Measurements from ENCODE around the gene DDIT4. TPM values are rescaled to one million over a fixed set of nuclear protein-coding genes. Genes with fewer than 3 reads are reported as not detected.

Gene DDIT4
- total and polyA plus RNA-seq, 9 of the 15 experiments (the other 6 are each of a cell fraction or from before 2014, with no cell fraction given) = 8.2 to 675 (median 159) TPM

DNA sequence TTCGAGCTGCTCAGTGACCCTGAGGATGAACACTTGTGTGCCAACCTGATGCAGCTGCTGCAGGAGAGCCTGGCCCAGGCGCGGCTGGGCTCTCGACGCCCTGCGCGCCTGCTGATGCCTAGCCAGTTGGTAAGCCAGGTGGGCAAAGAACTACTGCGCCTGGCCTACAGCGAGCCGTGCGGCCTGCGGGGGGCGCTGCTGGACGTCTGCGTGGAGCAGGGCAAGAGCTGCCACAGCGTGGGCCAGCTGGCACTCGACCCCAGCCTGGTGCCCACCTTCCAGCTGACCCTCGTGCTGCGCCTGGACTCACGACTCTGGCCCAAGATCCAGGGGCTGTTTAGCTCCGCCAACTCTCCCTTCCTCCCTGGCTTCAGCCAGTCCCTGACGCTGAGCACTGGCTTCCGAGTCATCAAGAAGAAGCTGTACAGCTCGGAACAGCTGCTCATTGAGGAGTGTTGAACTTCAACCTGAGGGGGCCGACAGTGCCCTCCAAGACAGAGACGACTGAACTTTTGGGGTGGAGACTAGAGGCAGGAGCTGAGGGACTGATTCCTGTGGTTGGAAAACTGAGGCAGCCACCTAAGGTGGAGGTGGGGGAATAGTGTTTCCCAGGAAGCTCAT is 1.1 kb downstream of the DDIT4 start (continued):
- TF ChIP-seq AFF1 (IDR thresholded peaks at IDR 0.05; ENCODE audit: low read depth in 1 of 2, partially characterized antibody in 2 of 2) (peak in 1 of 2 experiments; percentile 57), MECOM (CRISPR knock-in tag; IDR thresholded peaks at IDR 0.05) (no peak; the same call in 1 of the 2 replicates), ESRRB (CRISPR knock-in tag; IDR thresholded peaks at IDR 0.05; ENCODE audit: borderline replicate concordance) (no peak), KDM4B (IDR thresholded peaks at IDR 0.05; ENCODE audit: borderline replicate concordance in 2 of 2, low read depth in 1 of 2) (no peak), PHF21A (IDR thresholded peaks at IDR 0.05; ENCODE audit: borderline replicate concordance, low read depth) (no peak), ZNF584 (CRISPR knock-in tag; IDR thresholded peaks at IDR 0.05; ENCODE audit: low read depth) (no peak), SETDB1 (IDR thresholded peaks at IDR 0.05; ENCODE audit: low read length) (no peak), SIN3B (IDR thresholded peaks at IDR 0.05; ENCODE audit: low read depth) (no peak), RFX5 (IDR thresholded peaks at IDR 0.05; ENCODE audit: low read depth, low read length) (no peak), CAMTA2 (CRISPR knock-in tag; conservative IDR thresholded peaks at IDR 0.05) (no peak), ZNF511 (CRISPR knock-in tag; IDR thresholded peaks at IDR 0.05) (no peak; the same call in none of the 2 replicates), RBM34 (IDR thresholded peaks at IDR 0.05; ENCODE audit: borderline replicate concordance, insufficient read depth, low read length) (no peak), PCBP1 (IDR thresholded peaks at IDR 0.05; ENCODE audit: low read depth, low read length, poor library complexity, severe bottlenecking) (no peak), RFX1 (IDR thresholded peaks at IDR 0.05) (no peak), ZNF165 (CRISPR knock-in tag; IDR thresholded peaks at IDR 0.05; ENCODE audit: borderline replicate concordance) (peak; percentile 60; the same call in 1 of the 2 replicates), ELF1 (tag; IDR thresholded peaks at IDR 0.05) (no peak), PCBP2 (IDR thresholded peaks at IDR 0.05; ENCODE audit: low read depth, low read length, poor library complexity, severe bottlenecking) (no peak), GTF2B (IDR thresholded peaks at IDR 0.05; ENCODE audit: extremely low read depth, insufficient read length) (no peak), ZNF764 (CRISPR knock-in tag; IDR thresholded peaks at IDR 0.05; ENCODE audit: low read depth) (no peak)
- TF ChIP-seq, protein P1, sequence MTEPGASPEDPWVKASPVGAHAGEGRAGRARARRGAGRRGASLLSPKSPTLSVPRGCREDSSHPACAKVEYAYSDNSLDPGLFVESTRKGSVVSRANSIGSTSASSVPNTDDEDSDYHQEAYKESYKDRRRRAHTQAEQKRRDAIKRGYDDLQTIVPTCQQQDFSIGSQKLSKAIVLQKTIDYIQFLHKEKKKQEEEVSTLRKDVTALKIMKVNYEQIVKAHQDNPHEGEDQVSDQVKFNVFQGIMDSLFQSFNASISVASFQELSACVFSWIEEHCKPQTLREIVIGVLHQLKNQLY (CRISPR knock-in tag; conservative IDR thresholded peaks at IDR 0.05) = no peak
- TF ChIP-seq, protein P2, sequence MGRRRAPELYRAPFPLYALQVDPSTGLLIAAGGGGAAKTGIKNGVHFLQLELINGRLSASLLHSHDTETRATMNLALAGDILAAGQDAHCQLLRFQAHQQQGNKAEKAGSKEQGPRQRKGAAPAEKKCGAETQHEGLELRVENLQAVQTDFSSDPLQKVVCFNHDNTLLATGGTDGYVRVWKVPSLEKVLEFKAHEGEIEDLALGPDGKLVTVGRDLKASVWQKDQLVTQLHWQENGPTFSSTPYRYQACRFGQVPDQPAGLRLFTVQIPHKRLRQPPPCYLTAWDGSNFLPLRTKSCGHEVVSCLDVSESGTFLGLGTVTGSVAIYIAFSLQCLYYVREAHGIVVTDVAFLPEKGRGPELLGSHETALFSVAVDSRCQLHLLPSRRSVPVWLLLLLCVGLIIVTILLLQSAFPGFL (CRISPR knock-in tag; IDR thresholded peaks at IDR 0.05) = no peak
